ENCODE results near the gene MRAS. TPM values are rescaled to one million over a fixed set of nuclear protein-coding genes. Genes with fewer than 3 reads are reported as not detected.

MRAS gene
- total and polyA plus RNA-seq, 2 of the 4 experiments (the other 2 are of a cell fraction) = 59.3 to 60.6 TPM

DNA sequence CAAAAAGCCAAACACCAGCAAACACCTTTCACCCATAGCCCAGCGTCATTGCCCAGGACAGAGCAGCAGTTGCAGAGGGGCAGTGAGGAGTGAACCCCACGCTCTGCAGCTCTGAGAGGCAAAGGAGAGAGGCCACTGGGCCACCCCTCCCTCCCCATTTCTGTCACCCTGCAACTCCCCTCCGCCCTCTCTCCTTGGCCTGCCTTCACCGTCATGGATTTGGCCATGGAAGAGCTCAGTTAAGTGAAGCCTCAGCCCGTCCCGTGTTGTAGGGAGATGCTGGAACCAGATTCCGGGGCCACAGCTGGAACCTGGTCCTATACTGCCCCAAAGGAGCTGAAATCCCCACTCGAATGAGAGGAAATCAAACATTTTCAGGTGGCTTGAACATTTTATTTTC is 21.9 kb downstream of the MRAS start:
- ChIA-PET CTCF (no interaction called here), POLR2A (ENCODE audit: unreplicated experiment) (no interaction called here)
- Histone ChIP-seq H2AK9ac (replicated peaks; ENCODE audit: low read depth, low read length, poor library complexity) (no peak overlapping the region), H3K4me3 (ENCODE audit: insufficient read depth, low read depth, low read length) (no peak overlapping the region), H3K9me1 (ENCODE audit: insufficient read depth, low read length) (peaks cover 14% of the 10 kb centered on the region), H2BK120ac (ENCODE audit: low read depth, low read length) (no peak overlapping the region), H4K8ac (ENCODE audit: low read depth in 2 of 2, low read length in 2 of 2) (no peak overlapping the region), H2BK15ac (ENCODE audit: low read depth, low read length) (no peak overlapping the region), H4K91ac (ENCODE audit: insufficient read depth, low read depth, low read length) (no peak overlapping the region), H3K4ac (ENCODE audit: low read depth, low read length) (no peak overlapping the region), H3K14ac (replicated peaks; ENCODE audit: low read depth, low read length) (no peak overlapping the region), H3K23ac (ENCODE audit: low read depth, low read length) (no peak overlapping the region; the same call in 1 of the 2 replicates), H2AFZ (replicated peaks; ENCODE audit: low read length, poor library complexity) (no peak overlapping the region), H3K18ac (ENCODE audit: low read depth, low read length) (no peak overlapping the region), H2BK20ac (ENCODE audit: low read depth, low read length) (no peak overlapping the region), H3K56ac (ENCODE audit: extremely low read depth, insufficient read depth, low read length) (no peak overlapping the region), H3K79me1 (ENCODE audit: low read depth in 1 of 2, low read length in 2 of 2) (peaks cover 8 to 33% of the 10 kb centered on the region in 2 experiments), H3K9me3 (ENCODE audit: control insufficient read depth, insufficient read depth, low read length) (no peaks in the 10 kb centered on the region), H3K4me1 (ENCODE audit: control insufficient read depth, insufficient read depth, low read length) (no peaks in the 10 kb centered on the region), H2BK5ac (ENCODE audit: low read depth, low read length, poor library complexity, severe bottlenecking) (no peak overlapping the region), H4K5ac (ENCODE audit: low read depth, low read length) (no peak overlapping the region), H2AK5ac (ENCODE audit: low read depth, low read length) (no peak overlapping the region), H3K9ac (ENCODE audit: low read depth, low read length) (no peak overlapping the region), H3K27me3 (ENCODE audit: control insufficient read depth, insufficient read depth, low read length) (no peaks in the 10 kb centered on the region), H3K27ac (ENCODE audit: insufficient read depth, low read length) (no peak overlapping the region), H4K20me1 (ENCODE audit: insufficient read depth, low read length) (peaks cover 8% of the 10 kb centered on the region), H3K36me3 (ENCODE audit: control insufficient read depth, insufficient read depth, low read length) (peaks cover 4% of the 10 kb centered on the region; the same call in 1 of the 2 replicates), H3K4me2 (ENCODE audit: low read depth, low read length) (no peak overlapping the region)
- intact Hi-C loops (cut with micrococcal nuclease) = no loop called here
- dilution Hi-C loops (cut with HindIII; ENCODE audit: low sequenced_read_pairs, unreplicated experiment) = no loop called here
- no TSS peak for BruUV-seq (replicated peaks)
- in situ Hi-C loops (cut with MboI; ENCODE audit: low sequenced_read_pairs) = no loop called here
- no peak for DNase-seq
- ATAC-seq (ENCODE audit: low read depth) = no peak
- TF ChIP-seq, protein P1, sequence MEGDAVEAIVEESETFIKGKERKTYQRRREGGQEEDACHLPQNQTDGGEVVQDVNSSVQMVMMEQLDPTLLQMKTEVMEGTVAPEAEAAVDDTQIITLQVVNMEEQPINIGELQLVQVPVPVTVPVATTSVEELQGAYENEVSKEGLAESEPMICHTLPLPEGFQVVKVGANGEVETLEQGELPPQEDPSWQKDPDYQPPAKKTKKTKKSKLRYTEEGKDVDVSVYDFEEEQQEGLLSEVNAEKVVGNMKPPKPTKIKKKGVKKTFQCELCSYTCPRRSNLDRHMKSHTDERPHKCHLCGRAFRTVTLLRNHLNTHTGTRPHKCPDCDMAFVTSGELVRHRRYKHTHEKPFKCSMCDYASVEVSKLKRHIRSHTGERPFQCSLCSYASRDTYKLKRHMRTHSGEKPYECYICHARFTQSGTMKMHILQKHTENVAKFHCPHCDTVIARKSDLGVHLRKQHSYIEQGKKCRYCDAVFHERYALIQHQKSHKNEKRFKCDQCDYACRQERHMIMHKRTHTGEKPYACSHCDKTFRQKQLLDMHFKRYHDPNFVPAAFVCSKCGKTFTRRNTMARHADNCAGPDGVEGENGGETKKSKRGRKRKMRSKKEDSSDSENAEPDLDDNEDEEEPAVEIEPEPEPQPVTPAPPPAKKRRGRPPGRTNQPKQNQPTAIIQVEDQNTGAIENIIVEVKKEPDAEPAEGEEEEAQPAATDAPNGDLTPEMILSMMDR (conservative IDR thresholded peaks at IDR 0.05; ENCODE audit: low read depth, low read length) = no peak
- no peak for TF ChIP-seq POLR2A (IDR thresholded peaks at IDR 0.05; ENCODE audit: low read depth, low read length)
- TF ChIP-seq MAZ (IDR thresholded peaks at IDR 0.05; ENCODE audit: borderline replicate concordance, low read depth, low read length) = no peak
- TF ChIP-seq CEBPB (IDR thresholded peaks at IDR 0.05; ENCODE audit: low read depth, low read length) = no peak
- no peak for TF ChIP-seq FOS (IDR thresholded peaks at IDR 0.05; ENCODE audit: low read depth, low read length)
- TF ChIP-seq, protein P2, sequence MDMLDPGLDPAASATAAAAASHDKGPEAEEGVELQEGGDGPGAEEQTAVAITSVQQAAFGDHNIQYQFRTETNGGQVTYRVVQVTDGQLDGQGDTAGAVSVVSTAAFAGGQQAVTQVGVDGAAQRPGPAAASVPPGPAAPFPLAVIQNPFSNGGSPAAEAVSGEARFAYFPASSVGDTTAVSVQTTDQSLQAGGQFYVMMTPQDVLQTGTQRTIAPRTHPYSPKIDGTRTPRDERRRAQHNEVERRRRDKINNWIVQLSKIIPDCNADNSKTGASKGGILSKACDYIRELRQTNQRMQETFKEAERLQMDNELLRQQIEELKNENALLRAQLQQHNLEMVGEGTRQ (IDR thresholded peaks at IDR 0.05; ENCODE audit: low read depth, low read length) = no peak
- TF ChIP-seq MXI1 (IDR thresholded peaks at IDR 0.05; ENCODE audit: borderline replicate concordance, low read depth, low read length) = no peak
- no peak for TF ChIP-seq CHD1 (IDR thresholded peaks at IDR 0.05; ENCODE audit: low read depth, low read length)
- TF ChIP-seq SMC3 (IDR thresholded peaks at IDR 0.05; ENCODE audit: low read depth, low read length) = no peak
- TF ChIP-seq BHLHE40 (IDR thresholded peaks at IDR 0.05; ENCODE audit: low read depth, low read length) = no peak
- 93% methylated on average over 3 of the region's 8 CpGs; no CpG with 5 or more reads in 1 of the 2 experiments for whole genome bisulfite sequencing, 2 experiments (ENCODE audit: extremely low coverage in 2 of 2, insufficient read length in 1 of 2)
